Erythroblast (primary cell): ENCODE measurements around the gene NOL12.

ENCODE experiments used
- DNase-seq, 2 experiments: peaks; one replicate each; lab custom pipeline; 2025; lab: John Stamatoyannopoulos, UW
- GATA1 ChIP-seq: IDR thresholded peaks from 2 replicates; pipeline ENCODE4 v1.6.1; 2011; ENCODE audit warnings: low read depth, mild to moderate bottlenecking, control low read depth, low read length, moderate library complexity
- POLR2A ChIP-seq: IDR thresholded peaks from 2 replicates; pipeline ENCODE4 v1.6.1; 2011; ENCODE audit warnings: mild to moderate bottlenecking, low read length

The NOL12 gene

DNA sequence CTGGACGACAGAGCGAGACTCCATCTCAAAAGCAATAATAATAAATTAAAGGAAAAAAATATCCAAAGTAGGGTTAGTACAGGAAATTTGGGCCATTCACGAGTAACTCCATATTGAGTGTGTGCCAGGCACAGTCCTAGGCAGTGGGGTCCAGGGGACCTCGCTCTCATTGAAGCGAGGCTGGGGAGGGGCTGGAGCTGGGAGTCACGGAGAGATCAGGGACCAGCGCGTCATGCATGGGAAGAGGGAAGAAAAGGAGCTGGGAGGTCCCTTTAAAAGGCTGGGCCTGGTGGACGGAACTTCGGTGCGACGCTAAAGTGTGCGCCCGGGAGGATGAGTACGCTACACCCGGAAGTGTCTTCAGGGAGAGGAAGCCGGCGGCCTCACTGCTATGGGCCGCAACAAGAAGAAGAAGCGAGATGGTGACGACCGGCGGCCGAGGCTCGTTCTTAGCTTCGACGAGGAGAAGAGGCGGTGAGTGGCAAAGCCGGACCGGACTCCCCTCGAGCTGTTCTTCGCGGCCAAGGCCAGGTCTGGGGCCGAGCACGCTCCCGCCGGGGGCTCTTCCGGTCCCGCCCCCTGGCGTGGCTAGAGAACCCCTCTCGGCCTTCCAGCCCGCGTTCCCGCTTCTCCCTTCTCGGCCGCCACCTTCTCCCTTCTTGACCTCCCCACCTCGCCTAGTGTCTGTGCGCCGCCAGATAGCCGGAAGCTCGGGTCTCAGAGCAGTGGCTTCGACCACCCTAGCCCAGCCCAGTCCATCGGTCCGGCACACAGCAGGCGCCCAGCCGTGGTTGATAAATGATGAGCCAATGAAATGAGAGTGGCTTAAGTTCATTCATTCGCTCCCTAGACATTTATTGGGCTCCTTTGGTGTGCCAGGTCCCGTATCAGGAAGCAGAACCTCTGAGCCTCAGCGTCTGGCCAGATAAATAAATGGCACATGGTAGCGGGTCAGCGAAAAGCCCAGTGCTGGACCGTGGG, at the start of gene NOL12:
Gene NOL12, plus strand, starts transcription at position 342 of the 981 bp plus-strand sequence. Its CDS starts 50 bp downstream, at position 392.
- DNase-seq, result peak; percentile 90 to 93
- no peak for TF ChIP-seq GATA1
- TF ChIP-seq POLR2A, result peak; percentile 79

- TF ChIP-seq GATA1, result no peak
- TF ChIP-seq POLR2A, result no peak
These were observed 49.2 kb upstream of the NOL12 start for GRCh38 chr22:37636949-37637273.

DNA sequence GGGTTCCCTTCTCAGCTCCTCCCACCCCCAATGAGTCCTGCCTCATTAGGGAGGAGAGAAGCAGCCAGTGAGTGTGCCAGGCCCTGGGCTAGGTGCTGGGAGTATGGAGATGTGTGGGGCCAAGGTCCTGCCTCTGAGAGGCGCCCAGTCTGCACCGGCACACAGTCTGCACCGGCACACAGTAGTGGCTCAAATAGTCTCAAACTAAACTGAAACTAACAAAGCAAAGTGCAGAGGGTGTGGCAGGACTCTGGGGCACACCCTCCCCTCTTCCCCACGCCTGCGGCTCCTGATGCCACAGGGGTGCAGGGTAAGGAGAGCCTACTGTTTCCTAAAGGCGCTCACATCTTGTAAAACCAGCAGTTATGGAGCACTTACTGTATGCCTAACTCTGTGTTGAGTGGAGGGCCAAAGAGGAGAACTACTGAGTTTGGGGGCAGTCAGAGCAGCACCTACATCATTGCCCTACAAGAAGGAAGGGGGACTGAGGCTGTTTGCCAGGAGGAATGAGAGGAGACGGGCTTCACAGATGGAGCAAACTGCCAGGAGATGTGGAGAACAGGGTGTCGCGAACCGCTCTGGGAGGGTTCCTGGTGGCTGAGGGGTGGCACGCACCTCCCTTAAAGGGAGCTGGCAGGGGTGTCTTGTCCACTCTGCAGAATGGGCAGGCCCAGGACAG, 47.6 kb upstream of the NOL12 start:
- peak; percentile 61 to 69 for DNase-seq
- TF ChIP-seq GATA1 (no peak), POLR2A (peak; percentile 7)

More at GRCh38 chr22:37636949-37637273, 49.2 kb upstream of the NOL12 start:
- no peak for DNase-seq

DNA sequence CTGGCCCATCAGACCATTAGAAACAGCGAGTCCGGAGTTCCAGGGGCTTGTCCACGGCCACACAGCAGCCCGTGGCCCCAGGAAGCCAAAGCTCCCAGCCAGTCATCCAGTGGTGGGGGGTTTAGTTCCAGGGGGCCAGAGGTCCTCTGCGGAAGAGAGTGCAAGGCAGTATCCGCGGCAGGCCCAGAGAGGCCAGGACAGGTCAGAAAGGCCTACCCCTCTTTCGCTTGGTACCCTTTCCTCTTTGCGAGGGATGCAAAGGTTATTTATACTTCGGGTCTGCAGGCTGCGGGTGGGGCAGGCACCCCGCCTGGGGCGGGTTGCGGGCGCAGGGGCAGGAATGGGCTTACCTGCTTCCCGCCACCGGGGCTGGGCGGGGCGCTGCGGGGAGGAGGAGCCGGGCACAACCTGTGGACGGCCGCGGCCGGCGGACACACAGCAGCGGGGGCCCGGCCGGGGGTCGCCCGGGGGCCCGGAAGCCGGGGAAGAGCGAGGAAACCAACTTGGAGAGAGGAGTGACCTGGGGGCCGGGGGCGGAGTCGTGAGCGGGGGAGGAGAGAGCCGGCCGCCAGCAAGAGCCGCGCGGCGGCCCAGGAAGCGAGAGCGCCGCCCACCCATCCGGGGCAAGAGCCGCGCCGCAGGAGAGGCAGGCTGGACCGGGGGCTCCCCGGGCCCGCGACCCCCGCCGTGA, 46.9 kb upstream of the NOL12 start, which contains the start of gene SH3BP1:
Gene SH3BP1, plus strand, starts transcription at position 600 of the 691 bp plus-strand sequence. CDS start 119 bp downstream, outside the sequence.
- TF ChIP-seq GATA1, result no peak
- no peak for TF ChIP-seq POLR2A
- peak; percentile 41 to 62 for DNase-seq

DNA sequence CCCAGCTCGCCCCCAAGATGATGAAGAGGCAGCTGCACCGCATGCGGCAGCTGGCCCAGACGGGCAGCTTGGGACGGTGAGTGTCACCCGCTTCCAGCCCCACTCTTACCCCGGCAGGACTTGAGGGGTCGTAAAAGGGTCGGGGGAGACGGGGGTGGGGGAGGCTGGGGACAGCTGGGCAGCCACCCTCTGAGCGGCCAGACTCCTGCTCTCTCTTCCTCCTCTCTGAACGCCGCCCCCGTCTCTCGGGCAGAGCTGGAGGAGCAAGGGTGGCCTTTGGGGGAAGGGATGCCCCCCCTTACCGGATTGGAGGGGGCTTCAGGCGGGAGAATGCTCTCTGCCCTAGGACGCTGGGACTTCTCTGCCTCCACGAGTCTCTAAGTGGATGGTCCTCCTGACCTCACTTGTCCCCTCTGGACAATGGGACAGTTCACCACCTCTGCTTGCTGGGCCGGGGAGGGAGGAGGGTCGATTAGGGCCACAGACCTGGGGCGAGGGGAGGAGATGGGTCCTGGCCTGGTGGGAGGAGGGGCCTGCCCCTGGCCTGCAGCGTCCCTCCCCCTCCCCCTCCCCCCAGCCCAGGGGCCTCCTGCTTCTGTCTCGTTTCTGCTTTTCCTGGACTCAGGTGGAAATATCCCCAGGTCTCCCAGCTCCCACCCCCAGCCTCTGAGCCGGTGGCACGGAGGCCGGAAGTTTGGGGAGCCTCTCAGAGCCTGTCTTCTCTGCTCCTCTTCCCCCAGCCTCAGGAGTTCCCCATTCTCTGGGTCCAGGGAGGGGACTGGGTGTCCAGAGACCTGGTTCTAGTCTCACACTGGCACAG, 46.2 kb upstream of the NOL12 start:
- TF ChIP-seq GATA1 (no peak), POLR2A (no peak)
- DNase-seq, result no peak

DNA sequence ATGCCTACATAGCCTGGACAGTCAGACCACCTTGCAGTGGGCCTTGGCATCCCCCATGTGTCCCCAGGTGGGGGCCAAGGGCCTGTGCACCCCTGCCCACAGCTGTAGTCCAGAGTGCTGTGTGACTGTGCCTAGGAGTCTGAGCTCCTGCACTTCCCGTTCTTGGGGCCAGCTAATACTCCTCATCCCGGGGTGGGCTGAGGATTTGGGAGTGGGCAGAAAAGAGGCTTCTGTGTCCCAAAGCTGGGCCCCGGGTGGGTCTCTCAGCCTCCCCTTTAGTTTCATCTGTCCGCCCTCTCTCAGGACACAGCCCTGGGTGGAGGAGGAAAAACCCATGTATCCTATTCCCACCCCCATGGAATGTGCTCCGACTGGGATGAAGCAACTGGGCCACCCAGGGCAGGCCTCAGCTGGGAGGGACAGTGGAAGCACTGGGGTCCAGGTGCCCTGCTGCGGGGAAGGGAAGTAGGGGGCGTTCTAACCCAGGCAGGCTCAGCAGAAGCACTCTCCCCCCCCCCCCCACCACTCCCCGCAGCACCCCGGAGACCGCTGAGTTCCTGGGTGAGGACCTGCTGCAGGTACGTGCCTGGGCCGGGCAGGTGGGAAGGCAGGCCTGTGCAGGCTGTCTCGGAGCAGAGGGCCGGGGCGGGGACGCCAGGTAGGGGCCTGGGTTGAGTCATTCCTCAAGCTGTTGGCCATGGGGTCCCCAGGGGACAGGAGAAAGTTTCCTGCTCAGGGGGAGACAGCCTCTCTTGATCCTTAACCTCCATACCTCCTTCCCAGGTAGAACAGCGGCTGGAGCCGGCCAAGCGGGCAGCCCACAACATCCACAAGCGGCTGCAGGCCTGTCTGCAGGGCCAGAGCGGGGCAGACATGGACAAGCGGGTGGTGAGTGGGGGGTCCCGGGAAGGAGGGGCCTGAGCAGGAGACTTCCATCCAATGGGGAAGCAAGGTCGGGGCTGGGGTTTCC, 45.3 kb upstream of the NOL12 start:
- no peak for DNase-seq
- no peak for TF ChIP-seq POLR2A
- no peak for TF ChIP-seq GATA1

DNA sequence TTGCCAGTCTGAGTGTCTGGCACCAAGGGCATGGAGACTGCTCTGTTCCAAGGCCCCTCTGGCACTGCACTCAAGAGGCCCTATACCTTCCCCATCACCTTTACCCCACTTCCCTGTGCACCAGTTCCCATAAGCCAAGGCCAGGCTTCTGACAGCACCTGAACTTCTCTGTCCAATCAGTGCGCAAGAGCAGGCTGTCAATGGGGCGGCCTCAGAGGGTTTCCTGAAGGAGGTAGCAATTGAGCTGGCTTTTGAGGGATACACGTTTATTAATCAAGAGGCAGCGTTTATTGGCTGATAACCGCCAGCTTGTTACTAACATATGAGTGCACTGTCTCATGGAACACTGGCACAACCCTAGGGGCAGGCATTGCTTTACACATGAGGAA, 44.6 kb upstream of the NOL12 start:
- DNase-seq, result no peak
- no peak for TF ChIP-seq GATA1
- no peak for TF ChIP-seq POLR2A

- peak; percentile 70 to 87 for DNase-seq
- TF ChIP-seq POLR2A, result no peak
- no peak for TF ChIP-seq GATA1
These were observed 42.8 kb upstream of the NOL12 start for GRCh38 chr22:37643225-37643847.

DNA sequence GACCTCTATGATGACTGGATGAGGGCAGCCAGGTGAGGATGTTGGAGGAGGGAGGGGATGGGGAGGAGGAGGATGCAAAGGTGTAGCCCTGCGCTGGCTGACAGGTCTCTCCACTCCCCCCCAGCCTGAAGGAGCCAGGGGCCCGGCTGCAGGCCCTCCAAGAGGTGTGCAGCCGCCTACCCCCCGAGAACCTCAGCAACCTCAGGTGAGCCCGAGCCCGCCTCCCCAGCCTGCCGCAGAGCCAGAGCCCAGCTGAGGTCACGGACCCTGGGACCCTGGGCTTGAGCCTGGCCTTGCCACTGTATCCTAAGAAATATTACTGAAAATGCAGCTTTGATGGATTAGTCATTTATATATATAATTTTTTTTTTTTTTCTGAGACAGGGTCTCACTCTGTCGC, 38.8 kb upstream of the NOL12 start:
- DNase-seq, result no peak

GRCh38 chr22:37647928-37648327, 38.2 kb upstream of the NOL12 start:
- DNase-seq, result peak; percentile 54 to 68
- TF ChIP-seq GATA1 (no peak), POLR2A (no peak)

More for the DNA sequence above, 38.8 kb upstream of the NOL12 start:
- no peak for TF ChIP-seq POLR2A
- TF ChIP-seq GATA1, result no peak

DNA sequence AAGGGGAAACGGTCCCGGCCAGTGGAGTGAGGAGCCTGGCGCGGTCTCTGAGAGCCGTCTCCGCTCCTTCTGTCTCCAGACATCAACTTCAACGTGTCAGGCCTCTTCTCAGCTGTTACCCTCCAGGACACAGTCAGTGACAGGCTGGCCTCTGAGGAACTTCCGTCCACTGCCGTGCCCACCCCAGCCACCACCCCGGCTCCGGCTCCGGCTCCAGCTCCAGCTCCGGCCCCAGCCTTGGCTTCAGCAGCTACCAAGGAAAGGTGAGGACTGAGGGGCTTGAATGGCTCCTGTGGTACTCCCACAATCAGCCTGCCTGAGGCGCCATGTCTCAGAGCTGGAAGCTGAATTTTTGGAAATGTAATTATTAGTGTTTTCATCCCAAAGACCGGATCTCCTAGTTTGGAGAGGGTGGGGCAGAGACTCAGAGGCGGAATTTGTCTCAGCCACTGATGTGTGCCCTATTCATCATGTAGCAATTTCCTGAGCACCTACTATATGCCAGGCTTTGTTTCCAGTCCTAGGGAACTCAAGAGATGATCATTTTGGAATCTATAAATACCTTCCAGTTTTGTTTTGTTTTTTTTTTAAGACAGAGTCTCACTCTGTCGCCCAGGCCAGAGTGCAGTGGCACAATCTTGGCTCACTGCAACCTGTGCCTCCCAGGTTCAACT, 35.5 kb upstream of the NOL12 start:
- DNase-seq, result no peak

More for the DNA sequence above, 35.5 kb upstream of the NOL12 start:
- TF ChIP-seq POLR2A (no peak), GATA1 (no peak)
